ENCODE measurements around the gene VSX1.

VSX1 gene

GRCh38 chr20:25051386-25052155 is 30.4 kb downstream of the VSX1 start:
- no peak for DNase-seq

- DNase-seq = no peak
These were observed 31.2 kb downstream of the VSX1 start for GRCh38 chr20:25050501-25051350.

- no peak for DNase-seq
These were observed 31.9 kb downstream of the VSX1 start for GRCh38 chr20:25050082-25050481.

GRCh38 chr20:25049261-25050060 is 32.5 kb downstream of the VSX1 start:
- no peak for DNase-seq

DNA sequence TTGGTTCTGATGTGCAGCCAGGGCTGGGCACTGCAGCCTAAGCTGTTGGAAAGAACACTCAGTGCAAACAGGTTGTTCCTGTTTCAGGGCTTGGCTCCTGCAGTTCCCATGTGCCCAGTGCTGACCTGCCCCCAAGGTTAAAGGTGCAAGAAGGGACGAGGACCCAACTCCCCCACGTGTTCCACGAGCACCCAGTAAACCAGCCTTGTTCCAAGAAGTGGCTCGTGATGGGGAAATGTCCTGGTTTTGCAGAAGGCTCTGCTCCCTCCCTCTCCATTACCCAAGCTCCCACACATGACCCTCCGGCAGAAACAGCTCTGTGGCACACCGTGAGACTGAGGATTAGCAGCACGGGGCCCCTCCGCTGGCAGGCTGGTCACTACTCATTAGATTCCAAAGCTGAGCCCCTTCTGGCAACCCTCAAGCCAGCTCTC is 33.4 kb downstream of the VSX1 start:
- no peak for DNase-seq

GRCh38 chr20:25047766-25048165 is 34.2 kb downstream of the VSX1 start:
- no peak for DNase-seq

DNA sequence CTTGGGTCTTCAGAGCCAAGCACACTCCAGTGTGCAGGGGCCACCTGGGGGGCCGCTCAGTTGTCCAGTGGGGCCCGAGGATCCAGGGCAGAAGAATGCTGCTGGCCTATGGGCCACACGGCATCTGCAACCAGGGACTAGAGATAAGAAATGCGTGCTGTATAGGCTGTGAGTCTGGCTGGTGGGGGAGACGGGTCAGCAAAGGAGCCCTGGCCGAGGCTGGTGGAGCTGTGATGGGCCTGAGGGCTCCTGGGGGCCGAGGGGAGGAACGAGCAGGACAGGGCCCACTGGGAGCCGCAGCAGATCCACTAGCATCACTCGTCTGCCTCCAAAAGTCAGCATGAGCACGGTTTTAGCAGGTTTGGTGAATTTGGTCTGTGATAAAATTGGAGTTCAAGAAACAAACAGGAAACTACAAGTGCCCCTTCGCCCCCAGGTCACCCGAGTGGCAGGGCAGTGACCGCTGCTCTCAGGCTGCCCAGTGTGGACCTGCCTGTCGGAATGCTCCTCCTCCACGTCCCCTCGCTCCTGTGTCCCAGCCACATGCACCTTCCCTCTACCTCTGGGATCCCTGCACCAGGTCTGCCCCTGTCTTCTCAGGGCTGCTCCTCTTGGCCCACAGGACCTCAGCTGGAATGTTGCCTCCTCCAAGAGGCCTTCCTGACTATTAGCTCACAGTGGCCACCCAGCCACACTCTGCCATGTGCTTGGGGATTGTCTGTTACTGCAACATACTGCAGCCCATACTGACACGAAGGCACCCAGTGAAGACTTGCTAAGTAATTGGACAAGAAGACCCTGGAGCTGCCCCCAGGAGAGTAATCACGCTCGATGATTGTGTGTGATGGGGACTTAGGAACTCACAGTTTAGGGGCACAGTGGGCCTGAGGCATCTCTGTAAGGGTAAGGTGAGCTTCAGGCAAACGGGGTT is 34.9 kb downstream of the VSX1 start:
- no peak for DNase-seq

DNA sequence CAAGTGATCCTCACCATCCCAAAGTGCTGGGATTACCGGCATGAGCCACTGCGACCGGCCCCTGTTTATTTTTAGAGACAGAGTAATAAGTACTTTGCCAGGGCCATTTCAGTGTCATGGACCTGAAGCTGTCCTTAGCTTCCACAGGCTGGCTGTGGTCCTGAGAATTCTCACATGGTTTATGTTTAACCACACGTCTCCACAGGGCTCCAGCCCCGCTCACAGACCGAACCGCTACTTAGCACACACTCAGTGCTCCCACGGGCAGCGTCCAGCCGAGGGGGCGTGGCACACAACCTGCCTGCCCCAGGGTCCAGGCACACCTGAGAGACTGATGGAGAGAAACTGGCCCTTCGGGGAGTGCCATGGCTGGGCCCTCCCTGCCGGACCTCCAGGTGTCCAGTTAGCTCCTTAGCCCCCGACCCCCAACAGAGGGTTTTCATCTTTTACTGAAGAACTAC is 35.7 kb downstream of the VSX1 start:
- no peak for DNase-seq

DNA sequence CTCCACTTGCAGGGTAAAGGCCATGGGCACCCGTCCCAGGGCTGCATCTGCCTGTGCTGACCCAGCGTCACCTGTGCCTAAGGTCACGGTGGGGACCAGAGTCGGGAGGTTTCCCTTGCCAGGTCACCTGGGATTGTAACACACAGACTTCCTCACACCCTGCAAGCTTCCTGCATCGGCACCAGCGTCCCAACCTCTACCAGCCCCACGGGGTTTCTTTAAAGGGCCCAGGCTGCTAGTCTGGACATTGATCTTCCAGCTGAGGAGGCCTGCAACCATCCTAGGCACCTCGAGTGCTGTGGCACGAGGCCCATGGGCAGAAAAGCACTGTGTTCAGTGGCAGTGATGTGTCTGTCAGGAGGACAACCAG is 36.6 kb downstream of the VSX1 start:
- DNase-seq = no peak

- no peak for DNase-seq
These were observed 37.1 kb downstream of the VSX1 start for GRCh38 chr20:25044660-25045342.

GRCh38 chr20:25044261-25044560 is 37.7 kb downstream of the VSX1 start:
- DNase-seq = no peak

GRCh38 chr20:25043499-25044260 is 38.3 kb downstream of the VSX1 start:
- DNase-seq = no peak

DNA sequence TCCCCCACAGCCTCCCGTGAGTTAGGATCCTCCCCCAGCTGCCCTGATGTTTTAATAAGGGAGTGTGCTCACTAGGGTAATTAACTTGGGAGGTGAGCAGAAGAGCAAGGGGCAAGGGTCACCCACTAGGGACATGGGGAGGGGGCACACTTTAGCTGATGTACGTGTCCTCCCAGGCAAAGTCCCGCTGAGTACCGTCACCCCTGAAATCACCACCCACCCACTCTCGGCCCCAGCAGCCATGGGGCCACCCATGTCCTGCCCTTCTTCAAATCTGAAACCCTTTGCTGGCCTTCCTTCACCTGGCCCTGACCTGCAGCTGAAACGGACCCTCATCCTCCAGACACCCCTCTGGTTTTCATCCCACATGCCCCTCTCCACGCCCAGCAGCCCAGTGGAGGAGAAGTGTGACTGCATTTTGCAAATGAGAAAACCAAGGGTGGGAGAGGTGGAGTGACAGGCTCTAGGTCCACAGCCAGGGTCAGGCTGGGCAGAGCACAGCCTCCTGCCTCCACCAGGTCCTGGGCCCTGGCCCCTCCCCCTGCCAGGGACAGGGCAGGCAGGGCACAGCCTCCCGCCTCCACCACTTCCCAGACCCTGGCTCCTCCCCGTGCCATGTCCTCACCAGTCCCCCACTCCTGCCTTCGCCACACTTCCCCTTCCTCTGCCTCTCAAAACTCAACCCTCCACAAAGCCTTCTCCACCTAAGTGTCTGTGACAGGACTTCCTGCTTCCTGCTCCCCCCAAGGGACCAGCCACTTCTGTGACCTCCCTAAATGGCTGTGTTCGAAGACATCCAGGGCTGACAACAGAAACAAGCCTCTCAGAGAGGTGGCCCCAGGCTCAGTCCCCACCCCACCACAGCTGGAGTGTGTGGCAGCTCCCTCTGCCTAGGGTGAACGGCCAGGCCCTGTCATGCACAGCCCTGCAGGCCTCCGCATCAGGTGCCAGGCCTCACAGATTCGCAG is 39.1 kb downstream of the VSX1 start:
- DNase-seq = peak; percentile 88 to 89

- no peak for DNase-seq
These were observed 40.0 kb downstream of the VSX1 start for GRCh38 chr20:25041813-25042530.

DNA sequence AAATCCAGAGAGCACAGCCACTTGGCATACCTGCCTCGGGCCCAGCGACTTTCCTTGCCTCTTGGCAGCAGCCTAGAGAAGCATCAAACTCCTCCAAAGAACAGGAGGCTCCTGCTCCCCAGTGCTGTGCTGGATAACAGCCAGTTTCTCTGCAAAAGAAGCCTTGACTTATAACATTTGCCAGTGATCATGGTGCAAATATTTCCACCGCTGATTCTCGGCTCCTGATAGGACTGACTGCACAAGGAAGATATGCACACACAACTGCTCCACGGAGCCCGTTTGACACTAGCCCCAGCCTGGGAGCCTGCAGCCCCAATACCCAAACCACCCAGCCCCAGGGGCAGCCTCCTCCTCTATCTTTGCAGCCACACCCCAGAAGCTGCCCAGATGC is 41.5 kb downstream of the VSX1 start:
- no peak for DNase-seq

DNA sequence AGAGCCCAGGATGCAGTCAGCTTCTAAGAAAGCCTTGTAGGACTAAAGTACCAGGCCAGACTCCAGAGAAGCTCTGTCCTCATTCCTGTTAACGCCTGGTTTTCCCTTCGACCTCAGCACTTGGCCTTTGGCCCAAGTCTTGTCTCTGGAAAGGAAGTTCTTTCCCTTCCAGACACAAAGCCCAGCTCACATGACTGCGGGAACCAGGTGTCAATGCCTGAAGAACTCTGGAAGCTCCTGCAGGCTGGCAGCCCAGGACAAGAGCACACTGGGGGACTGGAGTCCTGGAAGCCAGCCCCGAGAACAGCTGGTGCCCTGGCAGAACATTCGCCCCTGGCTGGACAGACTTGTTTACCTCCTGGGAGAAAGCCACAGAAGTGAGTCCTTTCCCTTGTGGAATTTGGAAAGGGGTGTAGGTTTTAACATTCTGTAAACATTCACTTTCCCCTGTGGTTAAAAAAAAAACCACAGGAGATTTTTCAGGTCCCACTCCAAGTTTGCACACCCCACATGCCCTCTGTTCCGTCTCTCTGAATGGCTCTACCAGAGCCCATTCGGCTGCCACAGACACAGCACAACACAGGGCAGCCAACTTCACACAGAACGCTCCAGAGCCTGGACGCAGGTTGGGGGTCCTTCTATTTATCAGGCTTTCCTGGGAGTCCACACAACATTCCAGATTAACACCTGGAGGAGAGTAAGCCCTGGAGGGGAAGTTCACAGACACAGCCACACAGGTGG is 42.1 kb downstream of the VSX1 start:
- no peak for DNase-seq

DNA sequence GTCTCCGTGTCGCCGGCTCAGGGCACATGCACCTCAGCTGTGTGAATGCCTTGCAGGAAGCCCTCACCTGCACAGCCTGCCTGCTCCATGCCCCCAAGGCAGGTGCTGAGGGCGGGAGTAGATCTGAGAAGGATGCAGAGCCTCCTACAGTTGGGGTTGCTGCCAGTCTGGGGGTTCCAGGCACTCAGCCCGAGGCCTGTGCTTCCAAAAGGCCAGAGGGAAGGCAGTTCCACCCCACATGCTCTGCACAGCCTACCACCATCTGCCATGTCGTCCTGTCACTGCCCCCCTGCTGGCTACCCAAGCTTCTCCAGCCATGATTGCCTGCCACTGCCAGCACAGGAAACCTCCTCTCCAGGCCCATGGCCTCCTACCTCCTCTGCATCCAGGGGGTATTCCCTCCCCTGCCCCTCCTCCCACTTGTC is 43.3 kb downstream of the VSX1 start:
- no peak for DNase-seq

- DNase-seq = no peak
These were observed 43.9 kb downstream of the VSX1 start for GRCh38 chr20:25038103-25038410.
